GM12864 (cell line): ENCODE results near the gene KCNT1.

Source experiments
- DNase-seq: peaks from one replicate; pipeline ENCODE4 v3.0.0-alpha.2; 2011; ENCODE audit warnings: low read depth
- H3K4me3 ChIP-seq: 2 replicates; pipeline ENCODE4 v1.5.1; 2011; ENCODE audit warnings: mild to moderate bottlenecking, low read depth, low read length, control low read depth
- TF ChIP-seq, protein P1 (sequence below): IDR thresholded peaks from 2 replicates; pipeline ENCODE4 v1.5.1; 2011; ENCODE audit warnings: low read depth, mild to moderate bottlenecking, moderate library complexity, low read length, control low read depth, inconsistent platforms; ENCODE audit errors: missing control alignments

KCNT1 gene

DNA sequence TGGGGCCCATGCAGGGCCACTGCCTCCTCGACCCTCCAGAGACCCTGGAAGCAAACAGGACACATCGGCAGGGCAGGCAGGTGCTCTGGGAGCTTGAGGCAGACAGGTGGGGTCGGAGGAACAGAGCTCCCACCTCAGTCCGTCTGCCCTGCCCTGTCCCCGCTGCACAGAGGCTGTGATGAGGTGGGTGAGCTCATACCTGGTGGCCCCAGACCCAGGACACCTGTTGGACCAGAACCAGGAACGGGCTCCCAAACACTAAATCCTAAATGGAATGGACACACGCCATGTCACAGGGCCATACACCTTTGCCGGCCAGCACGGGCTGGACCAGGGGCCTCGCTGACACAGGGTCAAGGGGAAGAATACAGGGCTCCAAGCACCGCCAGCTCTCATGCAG, 8.2 kb upstream of the KCNT1 start:
- no peak for DNase-seq
- TF ChIP-seq, protein P1, sequence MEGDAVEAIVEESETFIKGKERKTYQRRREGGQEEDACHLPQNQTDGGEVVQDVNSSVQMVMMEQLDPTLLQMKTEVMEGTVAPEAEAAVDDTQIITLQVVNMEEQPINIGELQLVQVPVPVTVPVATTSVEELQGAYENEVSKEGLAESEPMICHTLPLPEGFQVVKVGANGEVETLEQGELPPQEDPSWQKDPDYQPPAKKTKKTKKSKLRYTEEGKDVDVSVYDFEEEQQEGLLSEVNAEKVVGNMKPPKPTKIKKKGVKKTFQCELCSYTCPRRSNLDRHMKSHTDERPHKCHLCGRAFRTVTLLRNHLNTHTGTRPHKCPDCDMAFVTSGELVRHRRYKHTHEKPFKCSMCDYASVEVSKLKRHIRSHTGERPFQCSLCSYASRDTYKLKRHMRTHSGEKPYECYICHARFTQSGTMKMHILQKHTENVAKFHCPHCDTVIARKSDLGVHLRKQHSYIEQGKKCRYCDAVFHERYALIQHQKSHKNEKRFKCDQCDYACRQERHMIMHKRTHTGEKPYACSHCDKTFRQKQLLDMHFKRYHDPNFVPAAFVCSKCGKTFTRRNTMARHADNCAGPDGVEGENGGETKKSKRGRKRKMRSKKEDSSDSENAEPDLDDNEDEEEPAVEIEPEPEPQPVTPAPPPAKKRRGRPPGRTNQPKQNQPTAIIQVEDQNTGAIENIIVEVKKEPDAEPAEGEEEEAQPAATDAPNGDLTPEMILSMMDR, result no peak
- H3K4me3 ChIP-seq, result no peak overlapping the region

DNA sequence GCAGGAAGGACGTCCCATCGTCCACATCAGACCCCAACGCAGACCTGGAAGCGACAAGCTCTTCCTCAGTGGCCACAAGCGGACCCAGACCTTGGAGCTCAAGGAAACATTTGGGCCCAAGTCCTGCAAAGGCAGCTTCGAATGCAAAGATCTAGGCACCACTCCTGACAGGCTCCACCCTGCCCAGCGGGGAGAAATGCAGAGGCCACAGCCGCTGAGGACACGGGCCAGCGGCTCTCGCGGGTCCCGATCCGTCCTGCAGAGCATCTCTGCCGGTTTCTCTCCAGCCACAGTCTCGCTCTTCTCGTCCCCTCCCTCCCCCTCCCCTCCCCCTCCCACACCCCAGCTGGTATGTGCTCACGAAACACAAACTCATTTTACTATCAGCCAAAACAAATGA, 7.6 kb upstream of the KCNT1 start:
- TF ChIP-seq, protein P1, result no peak
- DNase-seq, result no peak
- H3K4me3 ChIP-seq, result no peak overlapping the region

DNA sequence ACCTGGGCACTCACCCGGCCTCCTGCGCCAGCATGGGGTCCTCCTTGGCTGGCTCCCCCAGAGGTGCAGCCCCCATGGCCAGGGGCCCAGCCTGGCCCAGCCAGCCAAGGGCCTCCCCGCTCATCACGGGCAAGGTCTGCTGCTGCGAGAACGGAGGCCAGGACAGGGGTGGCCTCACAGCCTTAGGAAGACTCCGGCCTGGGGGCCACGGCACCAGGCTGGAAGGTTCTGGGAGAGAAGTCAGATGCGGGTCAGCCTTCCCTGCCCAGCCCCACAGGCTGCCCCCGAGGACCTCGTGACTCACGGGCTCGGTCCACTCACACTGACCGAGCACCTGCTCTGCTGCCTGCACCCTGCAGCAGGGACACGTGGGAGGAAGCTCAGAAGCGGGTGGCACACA, 6.9 kb upstream of the KCNT1 start:
- no peak overlapping the region for H3K4me3 ChIP-seq
- TF ChIP-seq, protein P1, result no peak
- DNase-seq, result no peak

DNA sequence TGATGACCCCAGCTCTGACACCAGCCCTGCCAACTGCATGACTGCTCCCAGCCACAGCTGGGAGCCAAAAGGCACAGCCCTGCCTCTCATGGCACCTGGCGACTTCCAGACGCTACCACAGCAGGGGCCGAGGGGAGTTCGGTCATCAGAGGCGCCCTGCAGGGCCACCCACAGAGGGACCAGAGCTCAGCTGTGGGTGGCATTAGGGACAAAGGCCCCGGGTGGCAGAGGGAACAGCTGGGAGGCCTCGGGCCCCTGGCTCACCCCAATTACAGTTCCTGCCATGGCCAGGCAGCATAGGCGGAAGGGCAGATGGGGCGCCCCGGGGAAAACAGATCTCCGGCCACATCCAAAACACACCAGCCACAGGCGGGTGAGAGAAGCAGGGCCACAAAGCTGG, 6.3 kb upstream of the KCNT1 start:
- H3K4me3 ChIP-seq, result no peak overlapping the region
- TF ChIP-seq, protein P1, result no peak
- DNase-seq, result no peak

DNA sequence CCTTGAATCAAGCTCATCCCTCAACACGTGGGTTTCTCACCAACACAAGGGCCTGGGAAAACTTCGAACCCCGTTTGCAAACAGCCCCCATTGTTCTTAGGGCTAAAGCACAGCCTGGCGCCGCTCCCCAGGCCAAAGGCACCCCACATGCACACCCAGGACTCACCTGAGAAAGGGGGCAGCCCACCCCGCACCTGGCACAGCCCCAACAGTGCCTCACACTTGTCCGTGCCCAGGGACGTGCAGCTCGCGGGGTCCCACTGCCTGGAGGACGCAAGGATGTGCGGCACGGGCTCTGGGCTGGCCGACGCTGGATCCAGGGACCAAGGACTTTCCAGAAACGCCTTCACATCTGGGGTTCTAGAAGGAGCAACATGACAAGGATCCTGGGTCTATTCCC, 5.5 kb upstream of the KCNT1 start:
- TF ChIP-seq, protein P1, result no peak
- DNase-seq, result no peak

DNA sequence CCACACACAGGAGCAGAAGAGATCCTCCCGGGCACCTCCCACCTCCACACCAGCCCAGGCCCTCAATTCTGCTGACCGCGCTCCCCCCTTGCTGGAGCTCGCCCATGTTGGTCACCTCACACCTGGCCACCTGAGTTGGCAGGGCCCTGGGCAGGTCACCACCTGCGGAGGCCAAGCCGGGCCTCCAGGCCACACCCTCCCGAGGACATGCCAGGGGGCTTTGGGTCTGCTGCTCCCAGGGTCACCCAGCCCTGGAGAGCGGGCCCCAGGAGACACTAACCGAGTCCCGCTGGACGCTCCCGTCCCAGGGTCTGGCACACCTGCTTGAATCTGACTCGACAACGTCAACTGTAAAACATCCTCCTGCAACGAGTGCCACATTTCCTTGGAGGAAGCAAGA, 4.8 kb upstream of the KCNT1 start:
- H3K4me3 ChIP-seq, result no peak overlapping the region
- TF ChIP-seq, protein P1, result no peak
- DNase-seq, result no peak

More for the DNA sequence above, 5.5 kb upstream of the KCNT1 start:
- H3K4me3 ChIP-seq, result no peak overlapping the region

DNA sequence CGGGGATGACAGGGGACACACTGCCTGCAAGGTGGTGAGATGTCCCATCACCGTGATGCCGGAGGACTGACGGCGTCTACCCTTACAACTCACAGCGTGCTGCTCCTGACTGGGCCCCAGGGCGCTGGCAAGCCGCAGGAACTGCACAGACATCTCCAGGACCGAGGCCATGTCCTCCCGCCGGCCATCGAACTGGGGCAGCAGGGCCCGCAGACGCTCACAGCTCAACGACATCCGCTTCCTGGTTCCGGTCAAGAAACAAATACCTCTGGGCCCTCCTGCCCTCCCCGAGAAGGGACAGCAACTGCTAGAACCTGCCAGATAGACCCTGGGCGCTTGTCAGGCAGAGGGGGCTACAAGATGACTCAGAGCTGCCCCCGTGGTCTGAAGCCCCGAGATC, 3.7 kb upstream of the KCNT1 start:
- H3K4me3 ChIP-seq, result no peak overlapping the region
- DNase-seq, result no peak
- TF ChIP-seq, protein P1, result no peak
